K562 (cell line): ENCODE results near the gene STON1. TPM values are rescaled to one million over a fixed set of nuclear protein-coding genes. Genes with fewer than 3 reads are reported as not detected.

Experiments
- ATAC-seq: fragments of 200-7000 bp; cut with Tn5 transposase; 3 replicates; pipeline ENCODE4 v1.9.1; 2020; ENCODE audit warnings: moderate library complexity
- BruUV-seq: library from RNA; stranded (reverse); fragments of 400-500 nt; replicated peaks from 2 replicates; lab custom pipeline; 2021; lab: Mats Ljungman, UMichigan
- CTCF ChIA-PET: fragments of 300-600 bp; formaldehyde crosslinking; extraction: SDS; loops from one replicate; lab custom pipeline; 2021; ENCODE audit warnings: low intra/inter-chr PET ratio; lab: Yijun Ruan, JAX
- POLR2A ChIA-PET: fragments of 300-600, 350-650 bp; sonication (Branson Sonifier 250); formaldehyde crosslinking; extraction: SDS; loops from one replicate; lab custom pipeline; 2021; ENCODE audit warnings: antibody characterized with exemption, inconsistent platforms; lab: Yijun Ruan, JAX
- DNase-seq, 4 experiments: peaks; one replicate each; pipeline versions ENCODE4 v3.0.0 to v3.0.0-alpha.2; 2011 to 2018; ENCODE audit warnings: low spot score in 3 of 4, mixed read lengths in 3 of 4; ENCODE audit errors: extremely low read depth in 1 of 4
- FAIRE-seq: peaks from 2 replicates; lab custom pipeline; 2011; peaks lifted over from hg19 to GRCh38; lab: Jason Lieb, UNC
- H2AFZ ChIP-seq: 2 replicates; pipeline ENCODE4 v1.6.0; 2011; ENCODE audit warnings: low read depth, low read length, control low read depth, inconsistent platforms
- H3K27ac ChIP-seq: fragments of 200-600 bp; 3 replicates; pipeline ENCODE4 v1.8.0; 2011; ENCODE audit warnings: low read depth, mild to moderate bottlenecking, control low read depth, inconsistent platforms, low read length, moderate library complexity, mixed read lengths; ENCODE audit errors: extremely low read depth
- H3K27me3 ChIP-seq, 2 experiments: fragments of 300-600 bp in 1 of 2; 2 replicates in 1 of 2; 3 replicates in 1 of 2; pipeline versions ENCODE4 v1.6.0 to v1.8.0; 2011; ENCODE audit warnings: inconsistent platforms in 2 of 2, low read length in 2 of 2, mild to moderate bottlenecking in 1 of 2, mixed read lengths in 1 of 2, moderate library complexity in 1 of 2; ENCODE audit not compliant: control insufficient read depth in 2 of 2, insufficient read depth in 2 of 2
- H3K36me3 ChIP-seq: fragments of 300-600 bp; 3 replicates; pipeline ENCODE4 v1.8.0; 2011; ENCODE audit warnings: mild to moderate bottlenecking, low read length, inconsistent platforms; ENCODE audit not compliant: control insufficient read depth, insufficient read depth
- H3K4me1 ChIP-seq, 2 experiments: fragments of 200-600 bp in 1 of 2; replicated peaks in 1 of 2; 2 replicates in 1 of 2; 3 replicates in 1 of 2; pipeline versions ENCODE4 v1.5.1 to v1.8.0; 2011; ENCODE audit warnings: inconsistent platforms in 2 of 2, low read length in 2 of 2, mild to moderate bottlenecking in 1 of 2, mixed read lengths in 1 of 2, moderate library complexity in 1 of 2; ENCODE audit not compliant: control insufficient read depth in 2 of 2, insufficient read depth in 2 of 2
- H3K4me2 ChIP-seq: 2 replicates; pipeline ENCODE4 v1.6.1; 2011; ENCODE audit warnings: low read length, control low read depth, inconsistent platforms, mixed read lengths; ENCODE audit not compliant: insufficient read depth
- H3K4me3 ChIP-seq: fragments of 200-600 bp; sonication (generic), shearing (Covaris generic); 2 replicates; pipeline ENCODE4 v1.5.1; 2016; ENCODE audit warnings: control low read depth, inconsistent platforms
- H3K79me2 ChIP-seq: fragments of 200-600 bp; 3 replicates; pipeline ENCODE4 v1.8.0; 2011; ENCODE audit warnings: low read length, inconsistent platforms; ENCODE audit not compliant: control insufficient read depth, insufficient read depth
- H3K9ac ChIP-seq, 2 experiments: 2 replicates each; pipeline versions ENCODE4 v1.6.0 to v1.6.1; 2011; ENCODE audit warnings: low read depth in 2 of 2, low read length in 2 of 2, control low read depth in 1 of 2, inconsistent platforms in 1 of 2, mild to moderate bottlenecking in 1 of 2, mixed read lengths in 1 of 2; ENCODE audit not compliant: insufficient read depth in 1 of 2
- H3K9me1 ChIP-seq: one replicate; pipeline ENCODE4 v1.6.0; 2011; ENCODE audit warnings: inconsistent platforms, mild to moderate bottlenecking, low read length, moderate library complexity; ENCODE audit not compliant: control insufficient read depth, insufficient read depth
- H3K9me3 ChIP-seq: replicated peaks from 2 replicates; pipeline ENCODE4 v1.5.1; 2011; ENCODE audit warnings: low read depth, low read length, inconsistent platforms; ENCODE audit not compliant: control insufficient read depth, insufficient read depth
- H4K20me1 ChIP-seq: replicated peaks from 2 replicates; pipeline ENCODE4 v1.6.1; 2011; ENCODE audit warnings: low read length, inconsistent platforms, mixed read lengths; ENCODE audit not compliant: control insufficient read depth, insufficient read depth
- NR2C2 ChIP-seq, 2 experiments: fragments of 200-800 bp in 1 of 2; sonication (Bioruptor generic) in 1 of 2; sonication (generic) in 1 of 2; formaldehyde crosslinking in 1 of 2; IDR thresholded peaks; 2 replicates each; pipeline versions ENCODE4 v1.6.1 to v1.8.0; 2016 to 2022; ENCODE audit warnings: mild to moderate bottlenecking in 1 of 2, missing compliant biosample characterization in 1 of 2, missing genetic modification characterization in 1 of 2, missing genetic modification reagents in 1 of 2
- PURB ChIP-seq: sonication (generic); formaldehyde crosslinking; IDR thresholded peaks from 2 replicates; pipeline ENCODE4 v1.9.0; 2021; ENCODE audit warnings: low read depth, mild to moderate bottlenecking, missing genetic modification reagents
- SUPT5H ChIP-seq: fragments of 450-650 bp; IDR thresholded peaks from 2 replicates; pipeline ENCODE4 v1.6.1; 2016
- U2AF2 ChIP-seq: fragments of 200-400 bp; formaldehyde crosslinking; optimal IDR thresholded peaks from 2 replicates; pipeline ENCODE3; 2017; ENCODE audit warnings: low read depth, mild to moderate bottlenecking, low read length
- WGBS: fragments of 100-300 bp; shearing (Covaris generic); methylation state at CpG from one replicate; pipeline ENCODE4 v1.1.6; 2016; ENCODE audit warnings: low coverage, mixed read lengths; ENCODE audit not compliant: insufficient coverage; ENCODE audit errors: missing lambda C conversion rate; 5-methylcytosine and 5-hydroxymethylcytosine counted together
- in situ Hi-C: fragments of 300-500 bp; cut with MboI; formaldehyde crosslinking; loops from 4 replicates; pipeline ENCODE4 v1.15.0; 2018; ENCODE audit warnings: inconsistent platforms, mixed read lengths
- intact Hi-C: fragments of 100-400 bp; cut with micrococcal nuclease; formaldehyde crosslinking; loops from 2 replicates; pipeline ENCODE4 v1.14.2; 2022
- polyA plus RNA-seq, 8 experiments: library from polyadenylated mRNA; depleted of rRNA in 4 of 8; stranded (reverse) in 5 of 8; unstranded in 3 of 8; fragments of >200 nt; fragmentation: Nextera tagmentation in 2 of 8; fragmentation: Illumina TruSeq in 1 of 8; extraction: Ambion mirVana in 2 of 8; extraction: Trizol in 1 of 8; gene quantifications; 2 replicates each; pipeline versions ENCODE4 v1.2.1 to v1.2.3, GENCODE V29; 2011 to 2014; ENCODE audit warnings: inconsistent platforms in 1 of 8, missing spikeins in 1 of 8
- total RNA-seq, 7 experiments: library from RNA; depleted of rRNA in 6 of 7; stranded (reverse); fragments of >200 nt in 6 of 7; fragmentation: Illumina TruSeq in 2 of 7; extraction: Trizol in 2 of 7; gene quantifications; 2 replicates each; pipeline versions ENCODE4 v1.2.1 to v1.2.3, GENCODE V29; 2011 to 2021; ENCODE audit warnings: low replicate concordance in 1 of 7
- TF ChIP-seq, protein P1 (sequence below): IDR thresholded peaks from 2 replicates; pipeline ENCODE4 v1.6.1; 2014; ENCODE audit warnings: antibody characterized with exemption
- TF ChIP-seq, protein P2 (sequence below): fragments of 450-650 bp; IDR thresholded peaks from 2 replicates; pipeline ENCODE4 v1.6.1; 2016; ENCODE audit warnings: antibody characterized with exemption
- TF ChIP-seq, protein P3 (sequence below), 2 experiments: fragments of 200-800 bp in 1 of 2; sonication (Bioruptor generic) in 1 of 2; sonication (generic) in 1 of 2; formaldehyde crosslinking in 1 of 2; IDR thresholded peaks in 1 of 2; conservative IDR thresholded peaks in 1 of 2; 2 replicates each; pipeline versions ENCODE4 v1.5.0 to v1.6.1; 2016 to 2020; ENCODE audit warnings: missing compliant biosample characterization in 1 of 2, missing genetic modification characterization in 1 of 2, missing genetic modification reagents in 1 of 2

STON1 gene
- total and polyA plus RNA-seq, 9 of the 15 experiments (the other 6 are each of a cell fraction or from before 2014, with no cell fraction given): 0.07 to 1.2 (median 0.55) TPM

DNA sequence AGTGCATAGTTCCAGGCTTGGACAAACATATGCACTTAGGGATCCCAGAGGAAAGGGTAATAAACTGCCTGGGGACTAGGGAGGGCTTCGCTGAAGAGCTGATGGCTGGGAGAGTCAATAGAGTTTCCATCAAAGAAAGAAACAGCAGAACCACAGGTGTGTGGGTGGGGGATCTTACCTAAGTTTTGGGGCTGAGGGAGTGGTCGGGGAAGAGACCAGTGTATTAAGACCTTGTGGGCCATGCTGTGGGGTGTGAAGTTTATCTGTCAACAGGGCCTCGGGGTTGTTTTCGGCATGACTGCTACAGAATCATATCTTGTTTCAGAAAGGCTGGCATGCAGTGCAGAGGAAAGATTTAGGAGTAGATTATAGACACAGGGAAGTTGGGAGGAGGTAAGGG, 56.5 kb downstream of the STON1 start:
- H2AFZ ChIP-seq: no peak overlapping the region
- no peak overlapping the region for H3K27ac ChIP-seq
- H3K9me3 ChIP-seq: no peaks in the 10 kb centered on the region
- no peak for ATAC-seq
- 2% methylated on average over 4 of the region's 4 CpGs for whole genome bisulfite sequencing
- BruUV-seq: no TSS peak
- intact Hi-C loops (loop anchor here (5.0 kb wide), 1 partner anchor 139 kb away; no protein-coding TSS in a partner anchor), in situ Hi-C loops (no loop called here)
- no peak overlapping the region for H3K9ac ChIP-seq
- POLR2A ChIA-PET: no interaction called here
- no peaks in the 10 kb centered on the region for H4K20me1 ChIP-seq
- H3K36me3 ChIP-seq: no peaks in the 10 kb centered on the region
- no peak overlapping the region for H3K4me3 ChIP-seq
- H3K27me3 ChIP-seq: peaks cover 0 to 7% of the 10 kb centered on the region in 2 experiments; a peak in 1 of 5 replicates
- no peaks in the 10 kb centered on the region for H3K9me1 ChIP-seq
- H3K4me1 ChIP-seq: no peaks in the 10 kb centered on the region; a peak in 1 of 5 replicates
- no peak overlapping the region for H3K4me2 ChIP-seq
- TF ChIP-seq PURB (CRISPR knock-in tag): no peak
- TF ChIP-seq, protein P1, sequence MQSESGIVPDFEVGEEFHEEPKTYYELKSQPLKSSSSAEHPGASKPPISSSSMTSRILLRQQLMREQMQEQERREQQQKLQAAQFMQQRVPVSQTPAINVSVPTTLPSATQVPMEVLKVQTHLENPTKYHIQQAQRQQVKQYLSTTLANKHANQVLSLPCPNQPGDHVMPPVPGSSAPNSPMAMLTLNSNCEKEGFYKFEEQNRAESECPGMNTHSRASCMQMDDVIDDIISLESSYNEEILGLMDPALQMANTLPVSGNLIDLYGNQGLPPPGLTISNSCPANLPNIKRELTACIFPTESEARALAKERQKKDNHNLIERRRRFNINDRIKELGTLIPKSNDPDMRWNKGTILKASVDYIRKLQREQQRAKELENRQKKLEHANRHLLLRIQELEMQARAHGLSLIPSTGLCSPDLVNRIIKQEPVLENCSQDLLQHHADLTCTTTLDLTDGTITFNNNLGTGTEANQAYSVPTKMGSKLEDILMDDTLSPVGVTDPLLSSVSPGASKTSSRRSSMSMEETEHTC: no peak
- TF ChIP-seq SUPT5H: no peak
- TF ChIP-seq U2AF2: no peak
- TF ChIP-seq, protein P2, sequence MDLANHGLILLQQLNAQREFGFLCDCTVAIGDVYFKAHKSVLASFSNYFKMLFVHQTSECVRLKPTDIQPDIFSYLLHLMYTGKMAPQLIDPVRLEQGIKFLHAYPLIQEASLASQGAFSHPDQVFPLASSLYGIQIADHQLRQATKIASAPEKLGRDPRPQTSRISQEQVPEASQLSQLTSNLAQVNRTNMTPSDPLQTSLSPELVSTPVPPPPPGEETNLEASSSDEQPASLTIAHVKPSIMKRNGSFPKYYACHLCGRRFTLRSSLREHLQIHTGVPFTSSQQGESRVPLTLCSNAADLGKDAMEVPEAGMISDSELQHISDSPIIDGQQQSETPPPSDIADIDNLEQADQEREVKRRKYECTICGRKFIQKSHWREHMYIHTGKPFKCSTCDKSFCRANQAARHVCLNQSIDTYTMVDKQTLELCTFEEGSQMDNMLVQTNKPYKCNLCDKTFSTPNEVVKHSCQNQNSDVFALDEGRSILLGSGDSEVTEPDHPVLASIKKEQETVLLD: no peak
- no peak for TF ChIP-seq NR2C2 (CRISPR knock-in tag; IDR thresholded peaks at IDR 0.05)
- TF ChIP-seq NR2C2 (tag; IDR thresholded peaks at IDR 0.05): no peak
- TF ChIP-seq, protein P3, sequence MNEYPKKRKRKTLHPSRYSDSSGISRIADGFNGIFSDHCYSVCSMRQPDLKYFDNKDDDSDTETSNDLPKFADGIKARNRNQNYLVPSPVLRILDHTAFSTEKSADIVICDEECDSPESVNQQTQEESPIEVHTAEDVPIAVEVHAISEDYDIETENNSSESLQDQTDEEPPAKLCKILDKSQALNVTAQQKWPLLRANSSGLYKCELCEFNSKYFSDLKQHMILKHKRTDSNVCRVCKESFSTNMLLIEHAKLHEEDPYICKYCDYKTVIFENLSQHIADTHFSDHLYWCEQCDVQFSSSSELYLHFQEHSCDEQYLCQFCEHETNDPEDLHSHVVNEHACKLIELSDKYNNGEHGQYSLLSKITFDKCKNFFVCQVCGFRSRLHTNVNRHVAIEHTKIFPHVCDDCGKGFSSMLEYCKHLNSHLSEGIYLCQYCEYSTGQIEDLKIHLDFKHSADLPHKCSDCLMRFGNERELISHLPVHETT (CRISPR knock-in tag; conservative IDR thresholded peaks at IDR 0.05 in 1 of 2, IDR thresholded peaks at IDR 0.05 in 1 of 2): no peak
- no peaks in the 10 kb centered on the region for H3K79me2 ChIP-seq
- CTCF ChIA-PET: no interaction called here
- DNase-seq: no peak
- no peak for FAIRE-seq
